DOHH2 (cell line): Measurements from ENCODE around the gene RBBP6.

ENCODE experiments used
- H3F3A ChIP-seq: fragments of 200-600 bp; sonication (generic), shearing (Covaris generic); 2 replicates; pipeline ENCODE4 v1.6.0; 2016; ENCODE audit warnings: antibody characterized with exemption, mild to moderate bottlenecking; ENCODE audit not compliant: control insufficient read depth, insufficient read depth
- H3K27ac ChIP-seq: fragments of 200-600 bp; sonication (generic); 2 replicates; pipeline ENCODE4 v1.5.1; 2014; ENCODE audit warnings: low read depth, mild to moderate bottlenecking, low read length, moderate library complexity
- H3K27me3 ChIP-seq: fragments of 200-600 bp; sonication (generic); 2 replicates; pipeline ENCODE4 v1.6.1; 2014; ENCODE audit warnings: mild to moderate bottlenecking, low read length, mixed read lengths; ENCODE audit not compliant: control insufficient read depth
- H3K36me3 ChIP-seq: fragments of 200-600 bp; sonication (generic); 2 replicates; pipeline ENCODE4 v1.6.1; 2014; ENCODE audit warnings: mild to moderate bottlenecking, low read length, moderate library complexity, mixed read lengths; ENCODE audit not compliant: control insufficient read depth
- H3K4me1 ChIP-seq: fragments of 200-600 bp; sonication (generic); 2 replicates; pipeline ENCODE4 v1.6.1; 2014; ENCODE audit warnings: mild to moderate bottlenecking, low read length, mixed read lengths; ENCODE audit not compliant: control insufficient read depth
- H3K4me2 ChIP-seq: fragments of 200-600 bp; sonication (generic); 2 replicates; pipeline ENCODE4 v1.6.0; 2014; ENCODE audit warnings: mild to moderate bottlenecking, low read length, moderate library complexity
- H3K4me3 ChIP-seq: fragments of 200-600 bp; sonication (generic); 2 replicates; pipeline ENCODE4 v1.5.1; 2014; ENCODE audit warnings: mild to moderate bottlenecking, low read length, mixed read lengths
- H3K79me2 ChIP-seq: fragments of 200-600 bp; sonication (generic); 2 replicates; pipeline ENCODE4 v1.6.1; 2014; ENCODE audit warnings: mild to moderate bottlenecking, low read length, mixed read lengths; ENCODE audit not compliant: control insufficient read depth
- H3K9me2 ChIP-seq: fragments of 200-600 bp; sonication (generic); replicated peaks from 2 replicates; pipeline ENCODE4 v1.6.1; 2014; ENCODE audit warnings: mild to moderate bottlenecking, low read length, mixed read lengths; ENCODE audit not compliant: control insufficient read depth
- H3K9me3 ChIP-seq: fragments of 200-600 bp; sonication (generic); 2 replicates; pipeline ENCODE4 v1.6.1; 2014; ENCODE audit warnings: antibody characterized with exemption, low read length, mixed read lengths; ENCODE audit not compliant: control insufficient read depth, insufficient read depth
- H4K20me1 ChIP-seq: fragments of 200-600 bp; sonication (generic); 2 replicates; pipeline ENCODE4 v1.6.0; 2014; ENCODE audit warnings: low read depth, mild to moderate bottlenecking, antibody characterized with exemption, low read length, moderate library complexity; ENCODE audit not compliant: control insufficient read depth, insufficient read depth
- CTCF ChIP-seq: fragments of 200-600 bp; sonication (generic); IDR thresholded peaks from one replicate; pipeline ENCODE4 v1.5.1; 2014; ENCODE audit warnings: antibody characterized with exemption, mild to moderate bottlenecking, low read depth, low read length; ENCODE audit not compliant: poor library complexity, severe bottlenecking
- EZH2phosphoT487 ChIP-seq: fragments of 200-600 bp; sonication (generic); IDR thresholded peaks from 2 replicates; pipeline ENCODE4 v1.6.1; 2017; ENCODE audit warnings: borderline replicate concordance, mild to moderate bottlenecking, antibody characterized with exemption, low read length, moderate library complexity, mixed read lengths

RBBP6 gene

GRCh38 chr16:24553983-24554382 lies 14.6 kb downstream of the RBBP6 start:
- Histone ChIP-seq H3K36me3 (peaks cover 89% of the 10 kb centered on the region), H3K4me3 (no peak overlapping the region)

GRCh38 chr16:24555346-24555872 lies 16.0 kb downstream of the RBBP6 start:
- Histone ChIP-seq H3K36me3 (peaks cover 88% of the 10 kb centered on the region), H3K79me2 (peaks cover 15% of the 10 kb centered on the region)
- TF ChIP-seq CTCF = no peak
- TF ChIP-seq EZH2phosphoT487 = no peak

More at GRCh38 chr16:24553983-24554382, 14.6 kb downstream of the RBBP6 start:
- Histone ChIP-seq H3K27me3 (no peaks in the 10 kb centered on the region), H3K9me2 (no peaks in the 10 kb centered on the region), H3K4me1 (no peaks in the 10 kb centered on the region), H3K27ac (no peak overlapping the region), H3K9me3 (no peaks in the 10 kb centered on the region), H3K4me2 (no peak overlapping the region), H3K79me2 (peaks cover 28% of the 10 kb centered on the region), H3F3A (0 out of 2 replicates have a peak, but pooled peaks cover 6% of the 10 kb centered on the region), H4K20me1 (no peaks in the 10 kb centered on the region)
- TF ChIP-seq CTCF (no peak), EZH2phosphoT487 (no peak)

GRCh38 chr16:24562811-24563210 lies 23.4 kb downstream of the RBBP6 start:
- H3K9me3 ChIP-seq = no peaks in the 10 kb centered on the region
- no peak overlapping the region for H3K4me2 ChIP-seq
- H3K4me3 ChIP-seq = no peak overlapping the region
- H3K27me3 ChIP-seq = no peaks in the 10 kb centered on the region
- H3K4me1 ChIP-seq = no peaks in the 10 kb centered on the region
- H3F3A ChIP-seq = peaks cover 3% of the 10 kb centered on the region; the same call in 1 of the 2 replicates
- TF ChIP-seq CTCF = no peak
- TF ChIP-seq EZH2phosphoT487 = no peak
- H3K79me2 ChIP-seq = no peaks in the 10 kb centered on the region
- peaks cover 95% of the 10 kb centered on the region for H3K36me3 ChIP-seq
- no peaks in the 10 kb centered on the region for H3K9me2 ChIP-seq
- no peaks in the 10 kb centered on the region for H4K20me1 ChIP-seq
- H3K27ac ChIP-seq = no peak overlapping the region

More at GRCh38 chr16:24555346-24555872, 16.0 kb downstream of the RBBP6 start:
- Histone ChIP-seq H3K27ac (no peak overlapping the region), H3F3A (0 out of 2 replicates have a peak, but pooled peaks cover 6% of the 10 kb centered on the region), H3K4me3 (no peak overlapping the region), H3K4me2 (no peak overlapping the region), H3K9me3 (no peaks in the 10 kb centered on the region), H3K27me3 (no peaks in the 10 kb centered on the region), H3K4me1 (no peaks in the 10 kb centered on the region), H3K9me2 (no peaks in the 10 kb centered on the region), H4K20me1 (no peaks in the 10 kb centered on the region)
